Left hindlimb (tissue), 1 donor: ENCODE measurements around the gene TBL1X.

Source experiments
- DNase-seq: peaks from one replicate; pipeline ENCODE4 v3.0.0-alpha.2; 2018

TBL1X gene

GRCh38 chrX:9538544-9539045, 73.7 kb downstream of the TBL1X start:
- DNase-seq, result no peak

- DNase-seq, result no peak
Measured at GRCh38 chrX:9539605-9540387, 74.9 kb downstream of the TBL1X start.

GRCh38 chrX:9542106-9542760, 77.4 kb downstream of the TBL1X start:
- DNase-seq, result no peak

- no peak for DNase-seq
Measured at GRCh38 chrX:9542761-9543111, 77.9 kb downstream of the TBL1X start.

- no peak for DNase-seq
Measured at GRCh38 chrX:9555354-9555753, 90.5 kb downstream of the TBL1X start.

- no peak for DNase-seq
Measured at GRCh38 chrX:9557091-9557490, 92.2 kb downstream of the TBL1X start.

GRCh38 chrX:9557521-9557920, 92.7 kb downstream of the TBL1X start:
- DNase-seq, result no peak

GRCh38 chrX:9558615-9559014, 93.8 kb downstream of the TBL1X start:
- DNase-seq, result no peak

GRCh38 chrX:9560219-9560618, 95.4 kb downstream of the TBL1X start:
- DNase-seq, result no peak

GRCh38 chrX:9561199-9561598, 96.3 kb downstream of the TBL1X start:
- no peak for DNase-seq

- no peak for DNase-seq
Measured at GRCh38 chrX:9562851-9563250, 98.0 kb downstream of the TBL1X start.

GRCh38 chrX:9566150-9566621, 101.3 kb downstream of the TBL1X start:
- DNase-seq, result peak; percentile 39

GRCh38 chrX:9569876-9570301, 105.0 kb downstream of the TBL1X start:
- peak; percentile 40 for DNase-seq

GRCh38 chrX:9573282-9574106, 108.6 kb downstream of the TBL1X start:
- DNase-seq, result no peak

- DNase-seq, result no peak
Measured at GRCh38 chrX:9576059-9576458, 111.2 kb downstream of the TBL1X start.

- DNase-seq, result no peak
Measured at GRCh38 chrX:9577555-9577954, 112.7 kb downstream of the TBL1X start.

GRCh38 chrX:9578083-9578779, 113.4 kb downstream of the TBL1X start:
- DNase-seq, result no peak

GRCh38 chrX:9581771-9582385, 117.0 kb downstream of the TBL1X start:
- no peak for DNase-seq

GRCh38 chrX:9582956-9583355, 118.1 kb downstream of the TBL1X start:
- no peak for DNase-seq

GRCh38 chrX:9586992-9587392, 122.1 kb downstream of the TBL1X start:
- no peak for DNase-seq

- no peak for DNase-seq
Measured at GRCh38 chrX:9587642-9588041, 122.8 kb downstream of the TBL1X start.

- DNase-seq, result no peak
Measured at GRCh38 chrX:9591496-9591895, 126.6 kb downstream of the TBL1X start.
